HG03139 (cell line): ENCODE measurements around the gene CLIP2.
"Not testable (repeated sequence)": the region's sequence is repeated elsewhere in the genome, so short reads cannot be mapped to it uniquely, and the experiment has no call there.

Experiments used
- ATAC-seq: cut with Tn5 transposase; IDR thresholded peaks from one replicate; pipeline ENCODE4 v1.9.1; 2021; ENCODE audit not compliant: unreplicated experiment

Gene CLIP2

DNA sequence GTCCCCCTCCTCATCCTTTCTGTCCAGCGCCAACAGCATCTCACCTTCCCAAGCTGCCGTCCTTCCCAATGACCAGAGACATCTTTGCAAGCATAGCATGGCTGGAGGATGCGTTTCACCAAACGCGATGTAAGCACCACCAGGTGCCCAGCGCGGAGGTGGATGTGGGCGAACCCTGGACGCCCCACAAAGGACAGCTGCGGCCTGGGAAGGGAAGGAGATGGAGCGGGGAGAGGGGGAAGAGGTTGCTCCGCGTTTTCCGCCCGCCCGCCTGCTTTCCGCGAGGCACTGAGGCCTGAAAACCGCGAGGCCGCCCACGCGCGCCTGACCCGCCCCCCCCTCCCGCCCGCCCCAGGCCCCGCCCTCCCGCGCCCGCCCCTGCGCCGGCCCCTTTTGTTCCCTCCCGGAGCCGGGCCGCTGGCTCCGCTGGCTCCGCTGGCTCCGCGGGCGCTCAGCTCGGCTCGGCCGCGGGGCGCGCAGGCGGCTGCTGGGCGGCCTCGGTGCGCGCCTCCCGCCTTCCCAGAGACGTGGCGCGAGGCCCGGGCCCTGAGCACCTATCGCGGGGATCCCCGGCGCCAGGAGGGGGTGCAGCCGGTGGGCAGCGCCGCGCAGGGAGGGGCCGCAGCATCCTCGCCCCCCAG is at the start of gene CLIP2:
Gene CLIP2 (plus strand): TSS at position 390 of the 641 bp plus-strand sequence. CDS start 28,140 bp downstream, outside the sequence.
- ATAC-seq: no peak

DNA sequence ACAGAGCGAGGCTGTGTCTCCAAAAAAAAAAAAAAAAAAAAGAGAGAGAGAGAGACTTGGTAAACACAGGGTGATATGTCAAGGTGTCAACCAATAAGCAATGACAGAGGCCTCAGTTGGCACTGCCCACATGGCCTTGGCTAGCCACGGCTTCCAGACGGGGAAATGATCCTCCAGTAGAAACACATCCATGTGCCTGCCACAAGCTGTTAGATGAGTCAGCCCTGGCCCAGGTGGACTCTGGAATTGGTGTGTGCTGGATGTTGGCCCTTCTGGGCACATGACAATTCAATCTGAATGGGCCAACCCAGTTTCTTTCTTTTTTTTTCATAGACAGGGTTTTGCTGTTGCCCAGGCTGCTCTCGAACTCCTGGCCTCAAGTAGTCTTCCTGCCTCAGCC is 48.7 kb upstream of the CLIP2 start:
- ATAC-seq: no peak

DNA sequence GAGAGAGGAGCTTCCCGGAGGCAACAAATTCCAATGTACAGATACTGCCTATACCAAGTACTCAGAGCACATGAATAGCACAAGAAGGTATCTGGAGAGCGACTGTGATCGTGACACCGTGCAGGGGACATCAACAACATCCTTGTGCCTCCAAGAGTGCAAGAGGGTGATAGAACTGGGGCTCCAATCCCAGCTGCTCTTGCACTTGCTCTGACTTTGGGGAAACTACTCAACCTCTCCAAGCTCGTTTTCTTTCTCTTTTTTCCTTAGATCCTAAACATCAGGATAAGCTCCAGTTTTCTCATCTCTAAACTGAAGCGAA is 47.1 kb upstream of the CLIP2 start:
- no peak for ATAC-seq

DNA sequence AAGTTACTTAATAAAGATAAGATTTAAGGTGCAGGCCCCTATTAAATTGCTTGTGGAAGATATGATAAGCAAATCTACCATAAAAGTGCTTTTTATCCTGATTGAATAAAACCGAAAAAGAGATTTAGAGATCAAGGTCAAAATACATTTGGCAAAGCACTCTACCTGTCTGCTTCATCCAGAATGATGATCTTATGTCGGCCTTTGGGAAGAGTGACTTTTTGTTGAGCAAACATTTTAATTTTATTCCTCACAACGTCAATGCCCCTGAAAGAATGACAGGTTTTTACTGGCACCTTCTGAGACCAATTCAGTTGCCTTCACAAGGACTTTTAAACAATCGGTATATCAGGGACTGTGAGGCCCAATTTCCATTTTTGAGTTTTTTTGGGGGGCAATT is 42.7 kb upstream of the CLIP2 start:
- no peak for ATAC-seq

DNA sequence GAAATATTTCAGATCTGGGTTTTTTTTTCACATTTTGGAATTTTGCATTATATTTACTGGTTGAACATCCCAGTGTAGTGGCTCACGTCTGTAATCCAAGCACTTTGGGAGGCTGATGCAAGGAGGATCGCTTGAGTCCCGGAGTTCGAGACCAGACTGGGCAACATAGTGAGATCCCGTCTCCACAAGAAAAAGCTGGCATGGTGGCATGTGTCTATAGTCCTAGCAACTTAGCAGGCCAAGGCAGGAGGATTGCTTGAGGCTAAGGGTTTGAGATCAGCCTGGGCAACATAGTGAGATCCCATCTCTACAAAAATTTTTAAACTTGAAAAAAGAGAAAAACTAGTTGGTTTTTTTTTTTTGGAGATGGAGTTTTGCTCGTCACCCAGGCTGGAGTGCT is 41.1 kb upstream of the CLIP2 start:
- no peak for ATAC-seq

DNA sequence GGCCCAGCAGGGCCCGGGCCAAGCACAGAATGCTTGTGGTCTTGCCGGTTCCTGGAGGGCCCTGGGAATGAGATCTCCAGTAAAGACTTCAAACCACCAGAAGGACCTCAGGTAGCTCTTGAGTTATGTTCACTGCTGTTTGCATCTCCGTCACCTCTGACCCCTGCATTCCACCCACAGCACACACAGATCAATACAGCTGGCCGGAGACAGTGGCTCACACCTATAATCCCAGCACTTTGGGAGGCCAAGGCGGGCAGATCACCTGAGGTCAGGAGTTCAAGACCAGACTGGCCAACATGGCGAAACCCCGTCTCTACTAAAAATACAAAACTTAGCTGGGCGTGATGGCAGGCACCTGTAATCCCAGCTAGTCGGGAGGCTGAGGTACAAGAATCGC is 40.1 kb upstream of the CLIP2 start:
- not testable (repeated sequence) for ATAC-seq

DNA sequence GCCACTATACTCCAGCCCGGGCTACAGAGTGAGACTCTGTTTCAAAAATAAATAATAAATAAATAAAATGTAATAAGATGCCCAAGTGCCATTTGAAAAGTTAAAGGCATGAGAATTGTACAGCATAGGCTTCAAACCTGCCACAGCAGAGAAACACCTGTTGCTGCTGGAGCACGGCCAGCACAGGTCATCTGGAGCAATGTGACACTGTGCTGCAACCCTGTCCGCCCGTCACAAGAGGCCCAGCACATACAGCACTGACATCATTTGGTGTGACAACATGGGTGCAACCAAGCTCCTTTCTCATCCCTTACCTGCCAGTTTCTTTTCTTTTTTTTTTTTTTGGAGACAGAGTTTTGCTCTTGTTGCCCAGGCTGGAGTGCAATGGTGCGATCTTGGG is 36.3 kb upstream of the CLIP2 start:
- ATAC-seq: no peak

DNA sequence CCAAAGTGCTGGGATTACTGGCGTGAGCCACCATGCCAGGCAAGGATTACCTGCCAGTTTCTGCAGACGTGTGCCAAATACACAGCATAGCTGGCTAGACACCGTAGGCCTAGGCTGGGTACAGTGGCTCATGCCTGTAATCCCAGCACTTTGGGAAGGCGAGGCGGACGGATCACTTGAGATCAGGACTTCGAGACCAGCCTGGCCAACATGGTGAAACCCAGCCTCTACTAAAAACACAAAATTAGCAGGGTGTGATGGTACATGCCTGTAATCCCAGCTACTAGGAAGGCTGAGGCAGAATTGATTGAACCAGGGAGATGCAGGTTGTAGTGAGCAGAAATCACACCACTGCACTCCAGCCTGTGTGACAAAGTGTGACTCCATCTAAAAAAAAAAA is 35.9 kb upstream of the CLIP2 start:
- no peak for ATAC-seq

DNA sequence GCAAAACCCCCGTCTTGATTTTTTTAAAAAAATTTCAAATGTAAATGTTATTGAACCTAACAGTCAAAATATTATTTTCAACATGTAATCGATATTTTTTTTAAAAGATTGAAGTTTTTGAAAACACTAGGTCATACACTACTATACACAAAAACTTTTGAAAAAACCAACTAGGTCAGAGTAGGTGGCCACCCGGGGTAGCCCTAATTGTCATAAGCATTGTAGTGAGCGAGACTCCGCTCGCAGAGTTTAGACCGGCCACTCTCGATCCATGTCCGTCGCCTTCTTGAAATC is 35.4 kb upstream of the CLIP2 start:
- no peak for ATAC-seq

DNA sequence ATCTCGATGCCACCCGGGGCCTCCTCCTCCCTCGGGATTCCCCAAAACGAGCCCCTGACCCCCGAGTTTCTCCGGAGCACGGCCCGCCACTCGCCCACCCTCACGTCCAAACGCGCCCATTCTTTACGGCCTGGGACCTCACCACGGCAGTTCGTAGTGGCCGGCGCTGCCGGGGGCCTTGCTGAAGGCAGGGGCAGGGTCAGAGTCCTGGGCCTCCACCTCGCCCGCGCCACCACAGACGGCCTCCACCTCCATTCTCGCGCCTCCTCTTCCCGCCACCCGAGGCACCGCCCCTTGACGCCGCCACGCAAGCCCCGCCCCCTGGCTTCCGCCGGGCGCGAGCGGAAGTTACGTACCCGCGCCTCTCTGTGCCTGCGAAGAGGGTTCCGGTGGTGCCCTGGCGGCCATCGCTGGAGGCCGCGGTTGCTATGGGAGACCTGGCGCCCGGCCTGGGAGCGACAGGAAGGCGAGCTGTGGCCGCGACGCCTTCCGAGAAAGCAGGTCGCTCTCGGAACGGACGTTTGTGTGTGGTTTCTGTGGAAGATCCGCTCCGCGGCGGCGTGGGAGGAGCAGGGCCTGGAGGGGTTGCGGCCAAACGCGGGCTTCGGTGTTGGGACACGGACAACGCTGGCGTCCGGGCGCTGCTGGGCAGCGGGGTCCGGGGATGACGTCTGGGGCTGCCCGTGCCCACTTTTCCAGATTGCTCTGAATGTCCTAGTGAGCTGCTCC is 34.9 kb upstream of the CLIP2 start, which contains the start of gene RFC2:
Gene RFC2 (minus strand): TSS at position 271 of the 729 bp plus-strand sequence. CDS start 16 bp downstream, at position 255.
- peak; percentile 95 for ATAC-seq

DNA sequence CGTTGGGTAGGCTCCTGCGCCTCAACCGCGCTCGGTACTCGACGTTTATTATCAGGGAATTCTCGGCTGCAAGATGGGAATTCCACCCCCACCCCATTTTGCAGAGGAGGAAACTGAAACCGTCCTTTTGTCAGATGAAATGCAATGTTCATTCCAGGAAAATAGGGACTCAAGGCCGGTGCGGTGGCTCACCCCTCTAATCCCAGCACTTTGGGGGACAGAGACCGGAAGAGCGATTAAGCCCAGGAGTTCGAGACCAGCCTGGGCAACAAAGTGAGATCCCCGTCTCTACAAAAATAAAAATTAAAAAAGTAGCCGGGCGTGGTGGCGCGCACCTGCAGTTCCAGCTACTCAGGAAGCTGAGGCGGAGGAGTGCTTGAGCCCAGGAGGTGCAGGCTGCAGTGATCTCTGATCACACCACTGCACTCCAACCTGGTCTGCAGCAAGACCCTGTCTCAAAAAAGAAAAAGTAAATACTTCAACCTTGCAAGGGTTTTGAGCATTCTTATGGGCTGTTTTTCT is 34.3 kb upstream of the CLIP2 start:
- ATAC-seq: no peak

DNA sequence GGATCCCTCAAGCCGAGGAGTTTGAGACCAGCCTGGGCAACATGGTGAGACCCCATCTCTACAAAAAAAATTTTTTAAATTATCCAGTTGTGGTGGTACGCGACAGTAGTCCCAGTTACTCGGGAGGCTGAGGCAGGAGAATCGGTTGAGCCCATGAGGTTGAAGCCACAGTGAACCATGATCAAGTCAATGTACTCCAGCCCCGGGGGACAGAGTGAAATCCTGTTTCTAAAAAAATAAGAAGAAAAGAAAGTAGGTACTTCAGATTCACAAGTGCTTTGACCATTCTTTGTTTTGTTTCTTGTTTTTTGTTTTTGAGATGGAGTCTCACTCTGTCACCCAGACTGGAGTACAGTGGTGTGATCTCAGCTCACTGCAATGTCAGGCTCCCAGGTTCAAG is 33.7 kb upstream of the CLIP2 start:
- not testable (repeated sequence) for ATAC-seq

DNA sequence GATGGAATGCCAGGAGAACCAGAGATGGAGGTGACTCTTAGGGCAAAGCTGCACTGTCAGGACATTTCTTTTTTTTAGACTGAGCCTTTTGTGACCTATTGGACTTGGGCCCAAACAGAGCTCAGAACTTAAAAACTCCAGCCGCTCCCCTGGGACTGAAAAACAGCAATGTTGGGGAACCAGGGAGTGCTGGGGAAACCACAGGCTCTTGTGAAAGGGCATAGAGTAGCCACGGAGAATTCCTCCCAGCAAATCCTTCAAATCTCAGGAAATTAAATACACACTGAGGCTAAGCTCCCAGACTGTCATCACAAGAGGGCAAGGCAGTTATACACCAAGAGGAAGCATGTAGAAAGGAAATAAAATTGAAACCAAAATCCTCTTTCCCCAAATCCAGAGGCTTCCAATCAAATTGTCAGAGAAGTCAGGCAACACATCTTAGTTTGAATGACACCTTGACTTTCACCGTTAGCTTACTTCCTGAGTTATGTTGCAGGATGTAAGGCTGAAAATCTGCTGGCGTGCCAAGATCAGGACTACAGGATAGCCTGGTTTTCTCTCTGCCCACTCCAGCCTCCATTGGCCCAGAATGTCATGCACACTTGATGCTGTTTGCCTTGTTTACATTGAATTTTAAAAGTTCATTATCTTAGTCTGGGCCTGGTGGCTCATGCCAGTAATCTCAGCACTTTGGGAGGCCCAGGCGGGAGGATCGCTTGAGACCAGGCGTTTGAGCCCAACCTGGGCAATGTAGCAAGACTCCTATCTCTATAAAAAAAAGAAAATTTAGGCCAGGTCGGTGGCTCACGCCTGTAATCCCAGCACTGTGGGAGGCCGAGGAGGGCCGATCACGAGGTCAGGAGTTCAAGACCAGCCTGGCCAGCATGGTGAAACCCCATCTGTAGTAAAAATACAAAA is 32.5 kb upstream of the CLIP2 start:
- no peak for ATAC-seq

DNA sequence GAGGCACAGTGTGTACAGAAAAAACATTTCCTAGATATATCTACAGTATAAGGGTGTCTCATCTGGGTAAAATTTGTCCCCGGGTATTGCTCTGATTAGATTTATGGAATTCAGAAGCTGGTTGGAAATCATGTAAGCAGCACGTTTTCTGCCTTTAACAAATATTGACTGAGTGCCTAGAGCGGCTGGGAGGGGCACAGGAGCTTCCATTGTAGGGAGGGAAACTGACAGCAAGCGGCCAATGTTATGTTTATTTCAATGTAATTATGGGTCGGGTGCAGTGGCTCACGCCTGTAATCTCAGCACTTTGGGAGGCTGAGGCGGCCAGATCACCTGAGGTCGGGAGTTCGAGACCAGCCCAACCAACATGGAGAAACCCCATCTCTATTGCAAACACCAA is 30.6 kb upstream of the CLIP2 start:
- ATAC-seq: no peak

DNA sequence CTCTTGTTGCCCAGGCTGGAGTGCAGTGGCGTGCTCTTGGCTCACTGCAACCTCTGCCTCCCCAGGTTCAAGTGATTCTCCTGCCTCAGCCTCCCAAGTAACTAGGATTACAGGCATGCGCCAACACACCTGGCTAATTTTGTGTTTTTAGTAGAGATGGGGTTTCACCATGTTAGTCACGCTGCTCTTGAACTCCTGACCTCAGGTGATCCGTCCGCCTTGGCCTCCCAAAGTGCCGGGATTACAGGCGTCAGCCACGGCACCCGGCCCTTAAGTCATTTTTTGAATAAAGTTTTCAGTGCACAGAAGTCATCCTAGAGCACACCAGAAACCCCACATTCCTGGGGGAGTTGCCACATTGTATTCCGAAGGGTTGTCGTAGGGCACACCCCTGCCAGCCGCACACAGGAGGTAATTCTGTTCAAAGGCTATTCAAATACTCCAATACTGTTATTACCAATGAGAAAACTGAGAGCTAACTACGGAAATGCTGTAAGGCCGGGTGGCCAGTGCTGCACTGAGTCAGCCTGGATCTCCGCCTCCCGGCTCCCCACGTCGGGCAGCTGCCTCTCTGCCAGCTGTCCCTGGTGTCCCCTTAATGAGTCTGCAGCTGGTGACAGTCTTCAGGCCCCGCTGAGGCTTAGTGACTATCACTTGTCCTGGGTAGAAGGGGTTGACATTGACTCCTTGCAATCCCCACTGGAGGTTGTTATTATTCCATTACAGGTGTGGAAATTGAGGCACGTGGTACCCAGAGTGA is 26.4 kb upstream of the CLIP2 start:
- no peak for ATAC-seq

DNA sequence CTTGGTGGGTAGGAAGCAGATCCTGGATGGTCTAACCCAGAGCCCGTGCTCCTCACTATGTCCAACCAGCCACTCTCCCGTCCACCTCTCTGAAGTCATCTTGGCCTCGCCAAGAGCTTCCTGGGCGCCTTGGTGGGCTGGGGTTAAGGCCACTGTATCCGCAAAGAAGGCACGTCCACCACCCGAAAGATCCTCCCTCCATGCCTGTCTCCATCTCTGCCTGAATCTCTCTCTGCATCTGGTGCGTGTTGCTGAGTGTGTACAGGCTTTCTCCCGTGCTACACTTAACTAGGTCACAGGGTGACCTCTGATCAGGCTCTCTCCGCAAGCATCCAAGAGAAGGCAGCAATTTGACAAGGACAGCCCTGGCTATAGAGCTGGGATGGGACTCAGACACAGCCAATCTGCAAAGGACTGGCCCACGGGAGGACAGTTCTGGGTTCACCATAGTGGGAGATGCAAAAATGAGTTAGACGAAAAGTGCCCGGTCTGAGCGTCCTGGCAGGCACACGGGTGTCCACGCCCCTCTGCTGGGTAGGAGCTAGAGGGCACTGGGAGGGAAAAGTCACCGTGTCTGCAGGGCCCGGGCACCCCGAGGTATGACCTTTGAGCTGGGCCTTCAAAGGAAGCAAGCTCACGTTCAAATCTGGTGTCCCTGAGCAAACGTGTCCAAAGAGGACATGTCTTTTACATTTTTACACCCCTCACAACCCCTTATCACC is 25.6 kb upstream of the CLIP2 start:
- ATAC-seq: no peak

DNA sequence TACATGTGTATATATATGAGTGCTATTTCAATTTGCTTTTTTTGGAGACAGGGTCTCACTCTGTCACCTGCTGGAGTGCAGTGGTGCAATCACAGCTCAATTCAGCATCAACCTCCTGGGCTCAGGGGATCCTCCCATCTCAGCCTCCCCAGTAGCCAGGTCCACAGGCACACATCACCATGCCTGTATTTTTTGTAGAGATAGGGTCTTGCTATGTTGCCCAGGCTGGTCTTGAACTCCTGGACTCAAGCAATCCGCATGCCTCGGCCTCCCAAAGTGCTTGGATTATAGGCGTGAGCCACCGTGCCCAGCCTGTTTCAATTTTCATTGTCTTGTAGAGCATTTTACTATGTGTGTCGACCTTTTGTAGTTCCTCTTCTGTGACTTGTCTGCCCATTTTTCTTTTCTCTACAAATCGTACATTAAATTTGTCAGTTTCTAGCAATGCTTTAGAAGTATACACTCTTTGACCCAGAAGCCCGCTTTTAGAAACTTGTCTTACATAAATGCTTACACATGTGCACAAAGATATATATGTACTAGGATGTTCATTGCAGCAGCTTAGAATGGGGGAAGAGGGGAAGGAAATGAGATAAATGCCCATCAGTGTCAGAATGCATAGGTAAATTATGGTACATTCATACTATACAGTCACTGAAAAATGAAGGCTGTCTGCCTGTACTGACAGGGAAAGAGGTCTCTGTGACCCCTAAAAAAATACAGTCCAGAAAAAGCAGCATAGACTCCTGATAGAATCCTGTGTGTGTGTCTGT is 22.8 kb upstream of the CLIP2 start:
- ATAC-seq: no peak

DNA sequence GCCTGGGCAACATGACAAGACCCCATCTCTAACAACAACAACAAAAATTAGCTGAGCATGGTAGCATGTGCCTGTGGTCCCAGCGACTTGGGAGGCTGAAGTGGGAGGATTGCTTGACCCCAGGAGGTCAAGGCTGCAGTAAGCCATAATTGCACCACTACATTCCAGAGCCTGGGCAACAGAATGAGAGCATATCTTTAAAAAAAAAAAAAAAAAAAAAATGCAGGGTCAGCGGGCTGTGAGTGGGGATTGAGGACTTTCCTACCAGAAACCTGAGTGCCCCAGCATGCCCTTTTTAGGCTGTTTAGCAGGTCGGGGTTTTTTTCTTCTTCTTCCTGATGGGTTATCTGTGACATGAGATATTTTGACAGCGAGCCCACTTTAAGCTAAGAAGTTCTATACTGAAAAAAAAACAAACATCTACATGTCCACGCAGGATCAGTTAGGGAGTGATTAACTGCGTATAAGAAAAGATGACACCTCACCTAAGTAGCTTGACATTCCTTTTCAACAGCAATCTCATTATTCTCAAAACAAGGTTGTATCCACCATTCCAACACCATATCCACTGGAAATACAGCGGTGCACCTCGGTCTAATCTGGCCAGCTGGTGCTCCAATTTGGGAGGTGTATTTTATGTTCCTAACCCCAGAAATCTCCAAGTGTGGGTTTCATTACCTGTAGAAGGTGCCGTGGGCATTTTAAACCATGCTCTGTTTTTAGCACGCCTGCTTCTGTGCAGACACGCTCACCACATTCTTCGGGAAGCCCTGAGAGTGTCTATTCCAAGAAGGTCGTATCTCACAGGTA is 21.2 kb upstream of the CLIP2 start:
- no peak for ATAC-seq

DNA sequence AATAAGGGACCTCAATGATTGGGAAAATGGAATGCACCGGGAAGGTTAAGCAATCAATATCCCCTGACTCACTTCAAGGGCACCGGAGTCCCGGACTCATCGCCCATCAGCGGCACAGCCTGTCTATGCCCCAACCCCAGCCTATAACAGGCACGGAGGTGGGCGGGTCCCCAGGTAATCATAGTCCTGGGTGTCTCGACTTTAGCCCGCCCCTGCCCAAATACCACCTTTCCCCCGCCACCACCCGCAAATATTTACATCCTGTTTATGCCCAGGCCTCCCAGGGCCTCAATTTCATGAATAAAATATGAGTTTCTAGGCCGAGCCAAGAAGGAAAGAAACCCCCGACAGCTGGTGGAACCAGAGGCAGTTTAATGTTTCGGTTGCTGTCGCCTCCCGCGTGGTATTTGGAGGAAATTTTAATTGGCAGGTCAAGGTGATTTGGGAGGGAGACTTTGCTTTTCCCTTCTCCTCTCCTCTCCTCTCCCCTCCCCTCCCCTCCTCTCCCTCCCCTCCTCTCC is 19.4 kb upstream of the CLIP2 start:
- no peak for ATAC-seq
